SHP77 (cell line): ENCODE measurements around the gene PPP1R1C.

Source experiments
- DNase-seq, 2 experiments: peaks; one replicate each; lab custom pipeline; 2025; lab: John Stamatoyannopoulos, UW

Gene PPP1R1C

DNA sequence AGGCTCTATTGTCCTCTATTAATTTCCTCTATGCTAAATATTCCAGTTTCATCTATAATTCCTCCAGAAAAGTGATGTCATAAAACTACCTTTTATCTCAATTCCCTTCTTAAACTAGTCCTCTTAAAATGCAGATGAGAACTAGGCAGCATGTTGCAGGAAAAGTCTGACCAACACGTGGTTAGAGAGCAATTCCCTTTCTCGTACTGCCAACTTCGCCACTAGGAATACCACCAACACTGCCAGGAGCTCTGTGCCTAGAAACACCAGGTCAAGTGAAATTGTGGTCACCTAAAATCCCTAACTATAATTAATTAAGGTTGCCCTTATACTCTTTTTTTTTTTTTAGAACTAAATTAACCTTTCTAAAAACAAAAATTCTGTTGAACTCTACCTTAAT lies 127.7 kb downstream of the PPP1R1C start:
- DNase-seq, result no peak

DNA sequence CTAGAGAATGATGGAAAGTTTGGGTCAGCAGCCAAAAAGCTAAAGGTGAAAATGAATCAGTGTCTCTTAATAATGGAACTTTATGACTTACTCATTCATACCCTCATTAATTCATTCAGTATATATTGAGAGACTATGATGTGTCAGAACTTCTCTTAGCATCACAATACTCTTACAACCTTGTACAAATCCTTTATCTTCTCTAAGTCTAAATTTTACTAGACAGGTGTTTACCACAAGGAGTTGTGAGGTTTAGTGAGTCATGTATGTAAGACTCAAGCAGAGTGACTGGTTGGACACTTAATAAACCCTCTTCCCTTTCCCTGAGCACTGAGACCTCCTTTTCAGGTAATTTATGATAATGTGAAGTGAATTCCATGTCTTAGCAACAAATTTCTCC lies 129.6 kb downstream of the PPP1R1C start:
- no peak for DNase-seq

DNA sequence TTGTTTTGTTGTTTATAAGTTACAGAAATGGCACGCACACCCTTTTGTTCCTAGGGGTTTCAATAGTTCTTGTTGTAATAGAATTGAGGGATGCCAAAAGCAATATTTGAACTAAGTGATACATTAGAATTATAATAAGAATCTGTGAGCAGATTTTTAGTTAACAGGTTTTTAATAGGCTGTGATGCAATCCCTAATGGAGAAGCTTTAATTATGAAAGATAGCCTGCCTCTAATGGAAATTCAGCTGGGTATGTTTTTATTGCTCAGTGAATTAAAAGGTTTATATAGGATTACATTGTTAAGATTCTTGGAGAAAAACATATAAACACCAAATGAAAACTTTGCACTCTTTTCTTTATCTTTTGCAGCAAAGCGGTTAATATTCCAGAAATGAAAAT lies 131.1 kb downstream of the PPP1R1C start:
- DNase-seq, result no peak

DNA sequence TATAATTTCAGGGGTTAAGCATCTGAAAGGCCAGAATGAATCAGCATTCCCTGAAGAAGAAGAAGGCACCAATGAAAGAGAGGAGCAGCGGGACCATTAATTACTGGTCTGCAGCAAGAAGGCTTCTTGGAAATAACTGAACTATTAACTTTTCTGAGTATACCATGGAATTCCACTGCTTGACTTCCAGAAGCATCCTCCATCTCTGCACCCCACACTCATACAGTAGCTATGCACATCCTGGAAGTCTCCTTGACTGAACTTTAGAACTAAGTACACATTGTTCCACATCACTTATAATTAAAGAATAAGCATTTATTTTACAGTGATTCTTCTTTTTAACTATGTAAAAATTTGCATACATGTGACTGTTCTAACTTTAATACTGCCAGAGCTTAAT lies 131.5 kb downstream of the PPP1R1C start:
- DNase-seq, result no peak

DNA sequence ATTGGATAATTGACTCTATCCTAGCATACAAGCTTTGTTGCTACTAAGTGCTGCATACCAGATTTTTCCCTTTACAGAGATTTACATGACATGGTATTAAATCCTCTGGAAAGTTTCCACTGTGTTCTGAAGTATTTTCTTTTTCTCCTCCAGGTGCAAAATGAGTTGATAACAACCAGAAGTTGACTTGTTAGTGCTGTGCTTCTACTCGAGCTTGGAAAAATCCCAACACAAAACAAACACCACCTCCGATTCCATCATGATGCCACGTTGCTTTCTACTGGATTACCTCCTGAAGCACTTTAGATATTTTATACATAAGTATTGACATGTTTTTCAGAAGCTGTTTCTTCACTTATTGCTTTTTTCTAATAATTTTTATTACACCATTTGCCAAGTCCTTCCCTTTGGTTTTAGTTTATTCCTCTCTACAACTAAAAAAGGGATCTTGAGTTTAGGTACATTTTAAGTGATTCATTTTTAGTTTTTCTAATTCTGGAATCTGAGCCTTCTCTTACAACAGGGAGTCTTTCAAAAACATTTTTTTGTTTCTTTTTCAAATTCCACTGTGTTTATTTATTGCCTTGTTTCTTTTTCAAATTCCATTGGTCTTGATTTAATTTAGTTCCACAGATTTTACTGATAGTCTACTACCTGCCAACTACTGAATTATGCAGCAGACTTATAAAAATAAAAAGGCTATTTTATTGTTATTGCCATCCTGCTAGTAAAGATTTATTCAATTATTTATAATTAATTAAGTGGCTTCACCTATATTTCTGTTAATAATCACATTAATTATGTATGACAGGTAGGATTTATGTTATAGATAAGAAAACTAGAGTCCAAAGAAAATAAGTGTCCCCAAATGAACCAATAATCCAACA lies 143.4 kb downstream of the PPP1R1C start:
- no peak for DNase-seq

DNA sequence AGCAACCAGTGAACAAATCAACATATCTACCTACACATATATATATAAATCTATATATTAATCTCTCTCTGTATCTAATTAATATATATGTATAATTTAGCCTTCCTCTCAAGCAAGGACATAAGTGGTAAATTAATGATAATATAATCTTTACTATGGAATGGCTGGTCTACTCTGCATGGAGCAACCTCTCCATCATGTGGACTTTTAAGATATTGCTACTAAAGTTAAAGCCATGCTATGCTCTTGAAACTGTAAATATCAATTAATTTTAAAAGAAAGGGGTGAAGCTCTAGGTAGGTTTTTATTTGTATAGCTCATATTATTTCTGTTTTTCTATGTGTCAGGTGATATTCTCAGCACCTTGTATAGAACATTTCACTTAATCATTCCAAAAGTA lies 147.0 kb downstream of the PPP1R1C start:
- DNase-seq, result no peak

DNA sequence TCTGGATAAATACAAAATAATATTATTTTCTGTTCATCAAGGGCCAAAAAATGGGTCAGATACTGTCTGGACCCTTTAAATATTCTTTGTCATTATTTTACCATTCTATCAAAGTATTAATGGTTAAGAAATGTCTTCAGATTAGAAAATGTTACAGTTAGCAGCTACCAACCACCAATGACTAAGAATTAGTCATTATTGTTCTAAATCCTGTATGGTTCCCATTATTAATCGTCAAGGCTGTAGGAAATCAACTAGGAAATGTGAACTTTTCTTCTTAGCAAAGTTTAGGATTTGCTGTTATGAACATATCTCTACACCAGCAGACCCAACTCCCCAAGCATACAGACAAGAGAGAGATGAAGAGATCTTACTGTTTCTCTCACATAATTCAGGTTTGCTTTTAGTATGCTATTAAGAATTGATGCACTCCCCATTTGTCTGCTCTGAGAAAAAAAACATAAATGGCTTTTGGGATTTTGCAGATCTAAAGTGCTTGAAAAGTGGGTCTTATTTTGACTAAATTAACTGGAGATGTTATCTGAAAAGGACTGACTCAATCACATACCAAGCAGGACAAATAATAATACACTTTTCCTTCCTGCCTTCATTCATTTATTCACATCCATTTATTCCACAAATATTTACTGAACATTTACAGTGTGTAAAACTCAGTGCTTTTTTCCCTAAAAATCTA lies 147.7 kb downstream of the PPP1R1C start:
- no peak for DNase-seq

DNA sequence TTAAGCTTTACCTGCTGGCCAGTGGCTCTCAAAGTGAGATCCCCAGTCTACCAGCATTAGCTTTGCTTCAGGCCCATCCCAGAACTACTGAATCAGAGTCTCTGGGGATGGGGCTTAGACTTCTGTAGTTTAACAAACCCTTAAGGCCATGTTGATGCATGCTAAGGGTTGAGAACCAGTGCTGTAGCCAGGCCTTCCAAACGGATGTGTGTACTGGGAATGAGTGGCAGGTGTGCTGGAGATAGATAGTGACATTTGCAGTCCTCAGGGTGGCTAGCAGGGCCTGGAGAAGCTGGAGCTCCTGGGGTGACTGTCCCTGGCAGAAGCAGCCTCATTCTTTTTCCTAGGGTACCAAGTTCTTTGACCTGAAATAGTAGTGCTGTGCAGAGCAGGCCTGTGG lies 148.5 kb downstream of the PPP1R1C start:
- no peak for DNase-seq

DNA sequence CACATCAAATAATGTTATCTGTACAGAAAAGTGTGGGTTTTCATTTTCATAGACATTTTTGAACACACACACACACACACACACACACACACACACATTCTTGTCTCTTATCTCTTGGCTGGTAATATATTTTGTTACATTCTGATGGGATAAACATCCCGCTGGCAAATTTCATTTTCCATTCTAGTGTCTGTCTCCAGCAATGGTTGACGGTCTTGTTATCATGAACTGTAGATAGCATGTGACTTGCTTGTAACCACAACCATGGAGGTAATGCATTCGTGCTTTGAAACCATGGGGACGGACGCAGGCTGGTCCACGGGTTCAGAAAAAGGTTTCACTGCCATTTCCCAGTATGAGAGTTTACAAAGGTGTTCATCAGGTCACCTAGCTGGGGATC lies 156.4 kb downstream of the PPP1R1C start:
- DNase-seq, result no peak

DNA sequence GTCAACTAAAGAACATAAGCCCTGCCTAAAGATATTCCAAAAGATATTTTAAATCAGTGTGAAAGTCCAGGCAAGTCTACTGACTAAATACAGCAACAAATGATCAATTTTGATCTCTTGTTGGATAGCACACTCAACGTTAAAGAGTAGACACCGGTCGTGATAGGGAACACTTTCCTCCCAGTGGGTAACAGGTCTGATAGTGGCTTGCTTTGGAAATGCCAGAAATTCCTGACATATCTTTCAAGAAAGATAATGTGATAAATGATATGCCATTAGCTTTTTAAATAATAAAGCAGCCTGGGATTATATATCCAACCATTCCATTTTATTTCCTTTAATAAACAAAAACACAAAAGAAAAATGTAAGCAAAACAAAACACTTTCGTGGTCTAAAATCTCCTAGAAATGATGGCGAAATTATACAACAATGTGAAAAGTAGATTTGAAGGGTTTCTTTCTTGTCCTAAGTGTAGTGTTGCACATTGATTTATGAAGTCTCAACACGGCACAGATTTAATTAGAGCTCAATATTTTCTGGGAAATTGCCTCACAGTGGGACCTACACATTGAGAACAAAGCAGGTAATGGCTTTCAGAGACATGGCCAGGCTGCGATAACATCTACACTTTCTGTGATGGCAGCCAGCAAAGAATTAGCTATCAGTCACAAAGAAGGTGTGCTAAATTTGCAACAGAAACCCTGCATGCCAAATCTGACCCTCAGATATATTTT lies 158.6 kb downstream of the PPP1R1C start:
- DNase-seq, result no peak

DNA sequence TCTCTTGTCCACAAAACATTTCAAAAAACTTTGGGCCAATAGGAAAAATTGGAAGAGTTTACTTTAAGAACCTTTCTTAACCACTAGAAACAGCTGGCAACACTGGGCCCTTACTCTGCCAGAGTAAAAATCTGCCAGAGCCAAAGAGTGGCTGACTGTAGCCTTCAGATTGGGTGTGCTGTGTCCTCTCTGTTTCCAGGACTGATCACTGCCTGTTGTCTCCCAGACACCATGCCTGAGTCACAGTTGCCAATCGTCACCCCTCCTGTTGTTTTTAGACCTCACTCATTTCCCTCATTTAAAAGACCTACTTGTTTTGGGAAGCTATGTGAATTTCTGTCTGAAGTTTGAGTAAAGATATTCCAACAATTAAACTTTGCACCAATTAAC lies 159.1 kb downstream of the PPP1R1C start:
- no peak for DNase-seq

DNA sequence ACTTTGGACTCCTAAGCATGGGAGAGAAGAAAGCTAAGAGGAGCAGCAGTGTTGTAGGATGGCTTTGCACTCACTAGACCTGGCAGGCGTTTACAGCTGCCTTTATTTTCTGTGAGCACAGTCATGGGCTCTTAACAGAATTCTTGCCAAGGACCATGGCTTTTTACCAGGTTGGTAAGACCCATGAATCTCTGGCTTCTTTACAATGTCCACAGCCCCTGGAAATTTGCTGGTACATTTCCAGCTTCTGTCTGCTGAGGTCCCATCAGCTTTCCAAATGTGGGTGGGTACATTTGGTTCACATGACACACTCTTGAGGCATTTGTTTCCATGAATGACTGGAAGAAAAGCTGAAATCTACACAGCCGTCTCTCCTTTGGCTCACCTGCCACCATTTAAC lies 162.7 kb downstream of the PPP1R1C start:
- no peak for DNase-seq

DNA sequence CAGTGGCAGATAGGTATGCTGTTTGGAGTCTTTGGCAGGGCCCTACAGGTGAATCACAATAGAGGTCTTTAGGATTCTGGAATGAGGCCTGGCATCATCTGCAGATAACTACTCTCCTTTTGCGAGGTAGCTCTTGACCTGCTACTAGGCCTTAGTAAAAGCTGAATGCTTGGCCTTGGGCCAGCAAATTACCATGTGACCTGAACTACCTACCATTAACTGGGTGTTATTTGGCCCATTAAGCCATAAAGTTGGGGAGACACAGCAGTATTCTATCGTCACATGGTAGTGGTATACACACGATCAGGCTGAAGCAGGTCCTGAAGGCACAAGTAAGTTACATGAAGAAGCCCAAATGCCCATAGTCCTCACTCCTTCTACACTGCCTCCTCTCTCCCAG lies 178.2 kb downstream of the PPP1R1C start:
- DNase-seq, result no peak

DNA sequence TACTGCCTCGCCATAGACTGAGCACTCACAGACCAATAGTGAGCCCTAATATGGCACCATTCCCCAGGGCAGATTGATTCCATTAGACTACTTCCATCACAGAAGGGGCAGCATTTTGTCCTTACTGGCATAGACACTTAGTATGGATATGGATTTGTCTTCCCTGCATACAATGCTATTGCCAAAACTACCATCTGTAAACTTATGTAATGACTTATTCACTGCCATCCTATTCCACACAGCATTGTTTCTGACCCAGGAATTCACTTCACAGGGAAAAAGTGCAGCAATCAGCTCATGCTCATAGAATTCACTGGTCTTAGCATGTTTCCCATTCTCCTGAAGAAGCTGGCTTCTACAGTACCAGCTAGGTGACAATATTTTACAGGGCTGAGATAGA lies 179.0 kb downstream of the PPP1R1C start:
- DNase-seq, result no peak

DNA sequence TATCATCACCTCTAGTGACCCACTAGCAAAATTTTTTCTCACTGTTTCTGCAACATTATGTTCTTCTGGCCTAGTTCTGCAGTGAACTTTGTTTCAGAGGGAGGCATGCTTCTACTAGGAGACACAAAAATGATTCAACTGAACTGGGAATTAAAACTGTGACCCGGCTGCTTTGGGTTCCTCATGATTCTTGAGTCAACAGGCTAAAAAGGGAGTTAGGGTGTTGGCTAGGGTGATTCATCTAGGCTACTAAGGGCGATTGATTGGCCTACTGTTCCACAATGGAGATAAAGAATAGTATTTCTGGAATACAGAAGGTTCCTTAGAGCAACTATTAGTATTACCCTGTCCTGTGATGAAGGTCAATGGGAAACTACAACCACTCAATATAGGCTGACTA lies 179.5 kb downstream of the PPP1R1C start:
- DNase-seq, result no peak

DNA sequence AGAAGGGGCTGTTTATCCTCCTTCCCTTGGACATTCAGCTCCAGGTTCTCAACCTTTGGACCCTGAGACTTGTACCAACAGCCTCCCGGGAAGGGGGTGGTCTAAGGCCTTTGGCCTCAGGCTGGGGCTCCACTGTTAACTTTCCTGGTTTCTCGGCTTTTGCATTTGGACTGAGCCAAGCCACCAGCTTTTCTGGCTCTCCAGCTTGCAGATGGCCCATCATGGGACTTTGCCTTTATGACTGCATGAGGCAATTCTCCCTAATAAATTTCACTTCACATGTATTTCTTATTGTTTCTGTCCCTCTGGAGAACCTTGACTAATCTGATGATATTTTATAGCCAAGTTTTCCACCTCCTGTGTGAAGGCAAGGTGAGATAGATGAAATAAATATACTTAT lies 180.8 kb downstream of the PPP1R1C start:
- DNase-seq, result no peak

DNA sequence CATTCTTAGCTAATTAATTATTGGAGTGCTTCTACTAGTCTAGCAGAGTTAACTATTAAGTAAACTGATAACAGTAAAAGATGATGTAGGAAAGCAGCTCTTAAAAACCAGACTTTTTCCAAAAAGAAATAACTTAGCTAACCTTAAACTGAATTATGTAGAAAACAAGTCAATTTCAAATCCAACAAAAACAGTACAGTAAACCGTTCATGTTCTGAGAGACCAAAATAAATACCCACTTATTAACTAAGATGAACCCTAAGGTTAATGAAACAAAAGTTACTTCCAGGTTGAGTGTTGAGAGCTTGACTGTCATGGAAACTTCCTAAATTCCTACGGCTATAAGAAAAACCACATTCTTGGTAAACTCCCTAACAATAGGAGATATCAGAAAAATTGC lies 181.2 kb downstream of the PPP1R1C start:
- no peak for DNase-seq
